GM12872 (cell line): ENCODE data around the gene TNRC6C.

Source experiments
- CTCF ChIP-seq: IDR thresholded peaks from 3 replicates; pipeline ENCODE4 v1.5.1; 2011; ENCODE audit warnings: low read depth, mild to moderate bottlenecking, low read length, moderate library complexity; ENCODE audit not compliant: insufficient read depth

TNRC6C gene

GRCh38 chr17:78146881-78147280 is 188.4 kb downstream of the TNRC6C start:
- TF ChIP-seq CTCF: no peak

- no peak for TF ChIP-seq CTCF
Measured at GRCh38 chr17:78147315-78147998, 189.0 kb downstream of the TNRC6C start.

GRCh38 chr17:78148286-78149016 is 189.9 kb downstream of the TNRC6C start:
- no peak for TF ChIP-seq CTCF

- TF ChIP-seq CTCF: no peak
Measured at GRCh38 chr17:78151514-78152008, 193.1 kb downstream of the TNRC6C start.

GRCh38 chr17:78154903-78155811 is 196.7 kb downstream of the TNRC6C start:
- TF ChIP-seq CTCF: no peak
